Nephron (organoid): ENCODE data around the gene PSMD3.

Experiments
- H3K27ac Mint-ChIP-seq, 3 experiments: 2 replicates each; pipeline ENCODE4 v1.8.0; 2020; ENCODE audit warnings: mixed read lengths in 3 of 3, mild to moderate bottlenecking in 2 of 3, moderate library complexity in 1 of 3
- H3K27me3 Mint-ChIP-seq: 2 replicates; pipeline ENCODE4 v1.8.0; 2021; ENCODE audit warnings: low read depth, mild to moderate bottlenecking, moderate library complexity, mixed read lengths
- H3K36me3 Mint-ChIP-seq: 2 replicates; pipeline ENCODE4 v1.8.0; 2020; ENCODE audit warnings: low read depth, mixed read lengths
- H3K4me1 Mint-ChIP-seq: 2 replicates; pipeline ENCODE4 v1.8.0; 2020; ENCODE audit warnings: mixed read lengths
- H3K4me3 Mint-ChIP-seq, 3 experiments: 2 replicates each; pipeline ENCODE4 v1.8.0; 2020; ENCODE audit warnings: mild to moderate bottlenecking in 3 of 3, mixed read lengths in 3 of 3, moderate library complexity in 2 of 3
- H3K9me3 Mint-ChIP-seq: 2 replicates; pipeline ENCODE4 v1.8.0; 2020; ENCODE audit warnings: mixed read lengths
- CTCF ChIP-seq, 3 experiments: fragments of 200-600 bp; sonication (generic); IDR thresholded peaks; one replicate each; pipeline ENCODE4 v1.5.0; 2021; ENCODE audit warnings: antibody characterized with exemption in 3 of 3; ENCODE audit not compliant: unreplicated experiment in 3 of 3

PSMD3 gene

GRCh38 chr17:40022961-40023541 is 42.4 kb downstream of the PSMD3 start:
- Mint-ChIP-seq H3K9me3 (no peaks in the 10 kb centered on the region), H3K4me3 (no peak overlapping the region), H3K27ac (peak overlapping the region in 1 of 3 experiments; percentile 61), H3K4me1 (peaks cover 40% of the 10 kb centered on the region), H3K36me3 (peaks cover 47% of the 10 kb centered on the region), H3K27me3 (no peaks in the 10 kb centered on the region)
- TF ChIP-seq CTCF (IDR thresholded peaks at IDR 0.05; ENCODE audit: unreplicated experiment in 3 of 3): no peak

- Mint-ChIP-seq H3K4me1 (peaks cover 33% of the 10 kb centered on the region), H3K27ac (peak overlapping the region in 2 of 3 experiments; percentile 61 to 68), H3K36me3 (peaks cover 53% of the 10 kb centered on the region), H3K27me3 (no peaks in the 10 kb centered on the region), H3K9me3 (no peaks in the 10 kb centered on the region), H3K4me3 (no peak overlapping the region)
- TF ChIP-seq CTCF (IDR thresholded peaks at IDR 0.05; ENCODE audit: unreplicated experiment in 3 of 3): no peak
Measured at GRCh38 chr17:40023590-40024292, 43.1 kb downstream of the PSMD3 start.

GRCh38 chr17:40024901-40025300 is 44.3 kb downstream of the PSMD3 start:
- no peak overlapping the region for H3K27ac Mint-ChIP-seq
- H3K27me3 Mint-ChIP-seq: no peaks in the 10 kb centered on the region
- TF ChIP-seq CTCF (IDR thresholded peaks at IDR 0.05; ENCODE audit: unreplicated experiment in 3 of 3): no peak
- peaks cover 27% of the 10 kb centered on the region for H3K4me1 Mint-ChIP-seq
- H3K4me3 Mint-ChIP-seq: no peak overlapping the region
- H3K9me3 Mint-ChIP-seq: no peaks in the 10 kb centered on the region
- H3K36me3 Mint-ChIP-seq: peaks cover 56% of the 10 kb centered on the region

GRCh38 chr17:40025559-40025958 is 45.0 kb downstream of the PSMD3 start:
- no peaks in the 10 kb centered on the region for H3K27me3 Mint-ChIP-seq
- no peak for TF ChIP-seq CTCF (IDR thresholded peaks at IDR 0.05; ENCODE audit: unreplicated experiment in 3 of 3)
- H3K36me3 Mint-ChIP-seq: peaks cover 54% of the 10 kb centered on the region
- H3K9me3 Mint-ChIP-seq: no peaks in the 10 kb centered on the region
- H3K4me3 Mint-ChIP-seq: no peak overlapping the region
- no peak overlapping the region for H3K27ac Mint-ChIP-seq
- peaks cover 27% of the 10 kb centered on the region for H3K4me1 Mint-ChIP-seq

GRCh38 chr17:40025991-40026815 is 45.6 kb downstream of the PSMD3 start:
- peaks cover 55% of the 10 kb centered on the region for H3K36me3 Mint-ChIP-seq
- no peaks in the 10 kb centered on the region for H3K27me3 Mint-ChIP-seq
- no peak overlapping the region for H3K27ac Mint-ChIP-seq
- H3K4me1 Mint-ChIP-seq: peaks cover 23% of the 10 kb centered on the region
- no peak for TF ChIP-seq CTCF (IDR thresholded peaks at IDR 0.05; ENCODE audit: unreplicated experiment in 3 of 3)
- H3K9me3 Mint-ChIP-seq: no peaks in the 10 kb centered on the region
- no peak overlapping the region for H3K4me3 Mint-ChIP-seq
